ENCODE results near the gene CRAT. TPM values are rescaled to one million over a fixed set of nuclear protein-coding genes. Genes with fewer than 3 reads are reported as not detected.

Gene CRAT
- total and polyA plus RNA-seq, 12 donors: 19.5 to 84.7 (median 72.1) TPM

DNA sequence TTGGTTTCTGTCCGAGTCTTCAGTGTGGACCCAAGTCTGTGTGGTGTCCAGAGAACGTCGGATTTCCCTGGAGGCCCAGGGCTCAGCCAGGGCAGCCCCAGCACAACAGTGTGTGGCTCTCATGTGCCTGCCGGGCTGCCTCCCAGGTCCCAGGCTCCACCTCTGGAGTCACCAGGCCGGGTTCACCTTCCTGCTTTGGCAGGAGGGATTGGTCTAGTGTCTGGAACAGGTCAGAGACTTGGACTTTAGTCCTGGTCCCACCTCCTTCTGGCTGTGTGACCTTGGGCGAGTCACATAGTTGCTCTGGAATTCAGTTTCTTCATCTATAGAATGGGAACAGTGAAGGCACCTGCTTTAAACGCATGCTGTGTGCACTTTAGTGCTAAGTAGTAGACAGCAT lies 26.5 kb downstream of the CRAT start:
- DNase-seq: no peak
- TF ChIP-seq, protein P1, sequence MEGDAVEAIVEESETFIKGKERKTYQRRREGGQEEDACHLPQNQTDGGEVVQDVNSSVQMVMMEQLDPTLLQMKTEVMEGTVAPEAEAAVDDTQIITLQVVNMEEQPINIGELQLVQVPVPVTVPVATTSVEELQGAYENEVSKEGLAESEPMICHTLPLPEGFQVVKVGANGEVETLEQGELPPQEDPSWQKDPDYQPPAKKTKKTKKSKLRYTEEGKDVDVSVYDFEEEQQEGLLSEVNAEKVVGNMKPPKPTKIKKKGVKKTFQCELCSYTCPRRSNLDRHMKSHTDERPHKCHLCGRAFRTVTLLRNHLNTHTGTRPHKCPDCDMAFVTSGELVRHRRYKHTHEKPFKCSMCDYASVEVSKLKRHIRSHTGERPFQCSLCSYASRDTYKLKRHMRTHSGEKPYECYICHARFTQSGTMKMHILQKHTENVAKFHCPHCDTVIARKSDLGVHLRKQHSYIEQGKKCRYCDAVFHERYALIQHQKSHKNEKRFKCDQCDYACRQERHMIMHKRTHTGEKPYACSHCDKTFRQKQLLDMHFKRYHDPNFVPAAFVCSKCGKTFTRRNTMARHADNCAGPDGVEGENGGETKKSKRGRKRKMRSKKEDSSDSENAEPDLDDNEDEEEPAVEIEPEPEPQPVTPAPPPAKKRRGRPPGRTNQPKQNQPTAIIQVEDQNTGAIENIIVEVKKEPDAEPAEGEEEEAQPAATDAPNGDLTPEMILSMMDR (IDR thresholded peaks at IDR 0.05): no peak
- intact Hi-C loops (cut with DNase I): no loop called here
- H3K36me3 ChIP-seq: peaks cover 0 to 47% (median 24%) of the 10 kb centered on the region in 9 donors
- H3K9me3 ChIP-seq: no peaks in the 10 kb centered on the region
- H3K4me3 ChIP-seq: no peak overlapping the region
- peaks cover 11 to 29% (median 19%) of the 10 kb centered on the region in 9 donors for H3K4me1 ChIP-seq
- H3K27me3 ChIP-seq: no peaks in the 10 kb centered on the region
- no peak for ATAC-seq
- 85 to 90% methylated on average over 7 of the region's 7 CpGs for WGBS, 2 donors
- no peak overlapping the region for H3K27ac ChIP-seq

DNA sequence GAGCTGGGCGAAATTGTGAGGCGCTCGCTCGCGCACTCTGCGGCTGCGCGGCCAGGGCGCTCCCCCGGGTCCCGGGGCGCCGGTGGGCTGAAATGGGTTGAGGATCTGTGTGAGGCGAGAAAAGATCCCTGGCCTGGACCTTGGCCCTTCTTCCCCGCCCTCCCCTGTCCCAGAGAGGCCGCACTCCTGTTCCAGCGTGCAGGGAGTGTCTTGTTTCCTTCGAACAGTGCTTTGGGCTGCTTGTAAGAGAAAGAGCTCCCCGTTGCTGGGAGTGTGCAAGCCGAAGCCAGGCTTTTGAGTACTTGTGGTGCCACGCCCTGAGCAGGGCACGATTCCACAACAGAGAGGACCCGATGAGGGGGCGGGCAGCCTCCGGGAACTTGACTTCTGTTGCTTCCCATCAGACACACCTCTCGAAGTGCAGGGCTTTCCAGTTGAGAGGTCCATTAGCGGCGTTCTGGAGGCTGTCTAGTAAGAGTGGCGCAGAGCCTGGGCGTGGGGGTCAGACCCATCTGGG lies 29.1 kb downstream of the CRAT start:
- TF ChIP-seq, protein P1 (IDR thresholded peaks at IDR 0.05): no peak
- Histone ChIP-seq H3K27me3 (no peaks in the 10 kb centered on the region), H3K4me3 (peak overlapping the region; percentile 63 to 98 (median 76)), H3K9me3 (no peaks in the 10 kb centered on the region), H3K27ac (peak overlapping the region; percentile 30 to 91 (median 86)), H3K36me3 (peaks cover 0 to 23% (median 17%) of the 10 kb centered on the region in 9 donors), H3K4me1 (peaks cover 11 to 29% (median 19%) of the 10 kb centered on the region in 9 donors)
- no peak for DNase-seq
- WGBS, 2 donors: 1 to 2% methylated on average over 30 of the region's 30 CpGs
- no peak for ATAC-seq
- intact Hi-C loops (cut with DNase I): loop anchor here in 1 of 10 donors (2.0 kb wide), 1 partner anchor 45 kb away; the partner anchor contains the start of gene MIGA2

DNA sequence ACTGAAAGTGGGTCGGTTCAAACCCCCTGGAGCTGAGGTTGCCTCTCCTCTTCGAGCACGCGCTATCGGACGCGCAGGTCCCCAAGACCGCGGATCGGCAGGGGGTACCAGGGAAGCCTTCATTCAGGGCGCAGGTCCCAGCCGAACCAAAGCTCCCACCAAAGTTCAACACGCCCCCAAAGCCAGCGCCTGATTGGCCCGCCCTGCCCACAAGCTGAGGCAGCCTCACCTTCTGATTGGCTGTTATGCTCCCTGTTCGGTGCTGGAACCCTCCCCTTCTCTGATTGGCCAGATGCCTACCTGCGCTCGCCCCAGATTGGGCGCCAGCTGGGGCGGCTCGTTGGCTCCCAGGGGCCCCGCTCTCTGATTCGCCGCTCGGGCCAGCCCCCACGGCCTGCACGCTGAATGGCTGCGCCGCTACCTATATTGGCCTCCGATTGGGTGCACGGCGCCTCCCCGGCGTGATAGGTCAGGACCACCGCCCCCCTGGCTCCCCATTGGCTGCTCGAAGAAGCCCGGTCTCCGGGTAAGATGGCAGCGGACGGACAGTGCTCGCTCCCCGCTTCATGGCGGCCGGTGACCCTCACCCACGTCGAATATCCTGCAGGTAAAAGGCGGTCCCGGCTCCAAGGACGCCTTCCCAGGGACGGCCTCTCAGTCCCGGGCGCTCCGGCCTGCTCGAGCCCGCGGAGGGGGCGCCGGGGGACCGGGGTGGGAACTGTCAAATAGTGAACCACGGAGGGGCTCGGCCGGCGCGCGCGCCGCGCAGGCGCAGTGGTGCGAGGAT lies 29.8 kb downstream of the CRAT start, which contains the start of gene DOLPP1:
Gene DOLPP1, plus strand, starts transcription at position 511 of the 787 bp plus-strand sequence. Its CDS starts 21 bp downstream, at position 532.
- no peaks in the 10 kb centered on the region for H3K27me3 ChIP-seq
- 0% methylated on average over 69 to 70 of the region's 70 CpGs for WGBS, 2 donors
- TF ChIP-seq, protein P1 (IDR thresholded peaks at IDR 0.05): no peak
- H3K36me3 ChIP-seq: peaks cover 0 to 17% (median 10%) of the 10 kb centered on the region in 9 donors
- intact Hi-C loops (cut with DNase I): loop anchor here in 1 of 10 donors (2.0 kb wide), 1 partner anchor 44 kb away; the partner anchor contains the start of gene MIGA2
- peak within 1 kb of the TSS; percentile 63 to 98 (median 76) for H3K4me3 ChIP-seq
- H3K9me3 ChIP-seq: no peaks in the 10 kb centered on the region
- H3K4me1 ChIP-seq: peaks cover 11 to 29% (median 19%) of the 10 kb centered on the region in 9 donors
- ATAC-seq (peak; percentile 96 to 99 (median 99)), DNase-seq (peak; percentile 99)
- peak within 1 kb of the TSS; percentile 30 to 91 (median 86) for H3K27ac ChIP-seq

DNA sequence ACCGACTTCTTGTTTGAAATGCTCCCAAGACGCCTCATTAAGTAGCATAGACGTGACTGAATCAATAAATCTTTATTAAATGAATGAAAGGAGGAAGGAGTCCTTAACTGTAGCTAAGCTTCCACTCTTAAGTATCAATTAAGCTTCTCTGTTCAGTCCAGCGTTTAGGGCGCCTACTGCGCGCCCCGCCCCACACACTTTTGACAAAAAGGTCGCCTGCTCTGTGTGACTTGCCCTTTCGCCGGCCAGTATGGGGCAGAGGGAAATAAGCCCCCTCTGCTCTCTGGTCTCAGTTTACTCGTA lies 30.3 kb downstream of the CRAT start:
- ATAC-seq: no peak
- 5 to 6% methylated on average over 12 of the region's 12 CpGs for WGBS, 2 donors
- intact Hi-C loops (cut with DNase I): loop anchor here in 1 of 10 donors (2.0 kb wide), 1 partner anchor 43 kb away; the partner anchor contains the start of gene MIGA2
- H3K4me1 ChIP-seq: peaks cover 11 to 29% (median 19%) of the 10 kb centered on the region in 9 donors
- H3K27ac ChIP-seq: peak overlapping the region in 3 of 10 donors; percentile 39 to 90 (median 47)
- no peaks in the 10 kb centered on the region for H3K9me3 ChIP-seq
- TF ChIP-seq, protein P1 (IDR thresholded peaks at IDR 0.05): no peak
- no peak for DNase-seq
- no peaks in the 10 kb centered on the region for H3K27me3 ChIP-seq
- H3K4me3 ChIP-seq: peak overlapping the region; percentile 40 to 98 (median 76)
- peaks cover 0 to 11% (median 5%) of the 10 kb centered on the region in 9 donors for H3K36me3 ChIP-seq
